ENCODE data around the gene KIF1B.

The KIF1B gene

GRCh38 chr1:10265027-10265426, 54.7 kb downstream of the KIF1B start:
- no peaks in the 10 kb centered on the region for H3K9me3 ChIP-seq (ENCODE audit: control extremely low read depth in 1 of 5, control insufficient read depth in 4 of 5, insufficient read depth in 2 of 5, low read depth in 1 of 5, low read length in 4 of 5)
- POLR2A ChIA-PET, result no interaction called here
- 100% methylated on average over 3 of the region's 4 CpGs for WGBS (ENCODE audit: insufficient coverage)
- no peaks in the 10 kb centered on the region for H3K27me3 ChIP-seq (replicated peaks in 2 of 5; ENCODE audit: control insufficient read depth in 4 of 5, insufficient read depth in 5 of 5, low read length in 4 of 5)
- H3K36me3 ChIP-seq (ENCODE audit: control insufficient read depth in 4 of 4, insufficient read depth in 4 of 4, low read length in 3 of 4), result peaks cover 3 to 11% (median 9%) of the 10 kb centered on the region in 4 experiments
- H3K4me3 ChIP-seq (ENCODE audit: control insufficient read depth in 1 of 7, extremely low read depth in 1 of 7, insufficient read depth in 4 of 7, low read depth in 2 of 7, low read length in 6 of 7), result no peak overlapping the region
- no peak for DNase-seq
- peaks cover 0 to 7% (median 2%) of the 10 kb centered on the region in 4 experiments for H3K4me1 ChIP-seq (ENCODE audit: control extremely low read depth in 1 of 4, control insufficient read depth in 4 of 4, insufficient read depth in 4 of 4, low read length in 3 of 4)
- H3K27ac ChIP-seq (ENCODE audit: insufficient read depth in 1 of 2, low read depth in 1 of 2, low read length in 2 of 2, poor library complexity in 1 of 2, severe bottlenecking in 2 of 2), result no peak overlapping the region
- CTCF ChIA-PET, result interaction anchor here (1.2 to 1.4 kb wide), 2 partner anchors 16 to 76 kb away, joined by 4 read pairs; no protein-coding TSS in a partner anchor

- Histone ChIP-seq H3K4me3 (ENCODE audit: control insufficient read depth in 1 of 7, extremely low read depth in 1 of 7, insufficient read depth in 4 of 7, low read depth in 2 of 7, low read length in 6 of 7) (no peak overlapping the region), H3K36me3 (ENCODE audit: control insufficient read depth in 4 of 4, insufficient read depth in 4 of 4, low read length in 3 of 4) (peaks cover 3 to 9% (median 9%) of the 10 kb centered on the region in 4 experiments), H3K27ac (ENCODE audit: insufficient read depth in 1 of 2, low read depth in 1 of 2, low read length in 2 of 2, poor library complexity in 1 of 2, severe bottlenecking in 2 of 2) (no peak overlapping the region), H3K4me1 (ENCODE audit: control extremely low read depth in 1 of 4, control insufficient read depth in 4 of 4, insufficient read depth in 4 of 4, low read length in 3 of 4) (peaks cover 0 to 7% (median 2%) of the 10 kb centered on the region in 4 experiments), H3K27me3 (replicated peaks in 2 of 5; ENCODE audit: control insufficient read depth in 4 of 5, insufficient read depth in 5 of 5, low read length in 4 of 5) (no peaks in the 10 kb centered on the region), H3K9me3 (ENCODE audit: control extremely low read depth in 1 of 5, control insufficient read depth in 4 of 5, insufficient read depth in 2 of 5, low read depth in 1 of 5, low read length in 4 of 5) (no peaks in the 10 kb centered on the region)
- 100% methylated on average over 2 of the region's 3 CpGs for WGBS (ENCODE audit: insufficient coverage)
- no peak for DNase-seq
- CTCF ChIA-PET, result interaction anchor here (1.4 kb wide), 1 partner anchor 75 kb away, joined by 4 read pairs; no protein-coding TSS in a partner anchor
- POLR2A ChIA-PET, result no interaction called here
These were observed 55.5 kb downstream of the KIF1B start for GRCh38 chr1:10265900-10266299.

GRCh38 chr1:10267319-10267718, 56.9 kb downstream of the KIF1B start:
- Histone ChIP-seq H3K27ac (ENCODE audit: insufficient read depth in 1 of 2, low read depth in 1 of 2, low read length in 2 of 2, poor library complexity in 1 of 2, severe bottlenecking in 2 of 2) (no peak overlapping the region), H3K4me1 (ENCODE audit: control extremely low read depth in 1 of 4, control insufficient read depth in 4 of 4, insufficient read depth in 4 of 4, low read length in 3 of 4) (peaks cover 0 to 7% (median 2%) of the 10 kb centered on the region in 4 experiments), H3K27me3 (replicated peaks in 2 of 5; ENCODE audit: control insufficient read depth in 4 of 5, insufficient read depth in 5 of 5, low read length in 4 of 5) (no peaks in the 10 kb centered on the region), H3K36me3 (ENCODE audit: control insufficient read depth in 4 of 4, insufficient read depth in 4 of 4, low read length in 3 of 4) (peaks cover under 1 to 6% (median 5%) of the 10 kb centered on the region in 4 experiments), H3K4me3 (ENCODE audit: control insufficient read depth in 1 of 7, extremely low read depth in 1 of 7, insufficient read depth in 4 of 7, low read depth in 2 of 7, low read length in 6 of 7) (no peak overlapping the region), H3K9me3 (ENCODE audit: control extremely low read depth in 1 of 5, control insufficient read depth in 4 of 5, insufficient read depth in 2 of 5, low read depth in 1 of 5, low read length in 4 of 5) (no peaks in the 10 kb centered on the region)
- CTCF ChIA-PET, result interaction anchor here (1.1 kb wide), 1 partner anchor 8 kb away, joined by 3 read pairs; no protein-coding TSS in a partner anchor
- no peak for DNase-seq
- 100% methylated on average over 2 of the region's 5 CpGs for WGBS (ENCODE audit: insufficient coverage)
- POLR2A ChIA-PET, result no interaction called here

GRCh38 chr1:10267921-10268320, 57.6 kb downstream of the KIF1B start:
- ChIA-PET POLR2A (no interaction called here), CTCF (interaction anchor here (0.7 to 2.1 kb wide), 3 partner anchors 9 to 139 kb away, joined by 3 to 5 read pairs (median 3); partner anchors contain the start of gene KIF1B)
- peaks cover 0 to 7% (median 2%) of the 10 kb centered on the region in 4 experiments for H3K4me1 ChIP-seq (ENCODE audit: control extremely low read depth in 1 of 4, control insufficient read depth in 4 of 4, insufficient read depth in 4 of 4, low read length in 3 of 4)
- H3K27me3 ChIP-seq (replicated peaks in 2 of 5; ENCODE audit: control insufficient read depth in 4 of 5, insufficient read depth in 5 of 5, low read length in 4 of 5), result no peaks in the 10 kb centered on the region
- 100% methylated on average over 1 of the region's 5 CpGs for WGBS (ENCODE audit: insufficient coverage)
- H3K36me3 ChIP-seq (ENCODE audit: control insufficient read depth in 4 of 4, insufficient read depth in 4 of 4, low read length in 3 of 4), result peaks cover 0 to 6% (median 5%) of the 10 kb centered on the region in 4 experiments
- H3K4me3 ChIP-seq (ENCODE audit: control insufficient read depth in 1 of 7, extremely low read depth in 1 of 7, insufficient read depth in 4 of 7, low read depth in 2 of 7, low read length in 6 of 7), result no peak overlapping the region
- H3K27ac ChIP-seq (ENCODE audit: insufficient read depth in 1 of 2, low read depth in 1 of 2, low read length in 2 of 2, poor library complexity in 1 of 2, severe bottlenecking in 2 of 2), result no peak overlapping the region
- no peaks in the 10 kb centered on the region for H3K9me3 ChIP-seq (ENCODE audit: control extremely low read depth in 1 of 5, control insufficient read depth in 4 of 5, insufficient read depth in 2 of 5, low read depth in 1 of 5, low read length in 4 of 5)
- DNase-seq, result no peak

GRCh38 chr1:10271090-10271489, 60.7 kb downstream of the KIF1B start:
- Histone ChIP-seq H3K4me1 (ENCODE audit: control extremely low read depth in 1 of 4, control insufficient read depth in 4 of 4, insufficient read depth in 4 of 4, low read length in 3 of 4) (no peaks in the 10 kb centered on the region), H3K36me3 (ENCODE audit: control insufficient read depth in 4 of 4, insufficient read depth in 4 of 4, low read length in 3 of 4) (peaks cover 0 to 9% (median 6%) of the 10 kb centered on the region in 4 experiments), H3K27me3 (replicated peaks in 2 of 5; ENCODE audit: control insufficient read depth in 4 of 5, insufficient read depth in 5 of 5, low read length in 4 of 5) (no peaks in the 10 kb centered on the region), H3K27ac (ENCODE audit: insufficient read depth in 1 of 2, low read depth in 1 of 2, low read length in 2 of 2, poor library complexity in 1 of 2, severe bottlenecking in 2 of 2) (no peak overlapping the region), H3K4me3 (ENCODE audit: control insufficient read depth in 1 of 7, extremely low read depth in 1 of 7, insufficient read depth in 4 of 7, low read depth in 2 of 7, low read length in 6 of 7) (no peak overlapping the region), H3K9me3 (ENCODE audit: control extremely low read depth in 1 of 5, control insufficient read depth in 4 of 5, insufficient read depth in 2 of 5, low read depth in 1 of 5, low read length in 4 of 5) (no peaks in the 10 kb centered on the region)
- POLR2A ChIA-PET, result no interaction called here
- WGBS (ENCODE audit: insufficient coverage), result no CpG with 5 or more reads among the region's 2 CpGs
- no peak for DNase-seq
- CTCF ChIA-PET, result interaction anchor here (1.3 kb wide), 1 partner anchor 61 kb away, joined by 4 read pairs; the partner anchor contains the start of gene KIF1B

- ChIA-PET CTCF (interaction anchor here (1.3 kb wide), 1 partner anchor 61 kb away, joined by 4 read pairs; the partner anchor contains the start of gene KIF1B), POLR2A (no interaction called here)
- no peaks in the 10 kb centered on the region for H3K27me3 ChIP-seq (replicated peaks in 2 of 5; ENCODE audit: control insufficient read depth in 4 of 5, insufficient read depth in 5 of 5, low read length in 4 of 5)
- no peak for DNase-seq
- H3K9me3 ChIP-seq (ENCODE audit: control extremely low read depth in 1 of 5, control insufficient read depth in 4 of 5, insufficient read depth in 2 of 5, low read depth in 1 of 5, low read length in 4 of 5), result no peaks in the 10 kb centered on the region
- 94% methylated on average over 2 of the region's 2 CpGs for WGBS (ENCODE audit: insufficient coverage)
- no peaks in the 10 kb centered on the region for H3K4me1 ChIP-seq (ENCODE audit: control extremely low read depth in 1 of 4, control insufficient read depth in 4 of 4, insufficient read depth in 4 of 4, low read length in 3 of 4)
- peaks cover 0 to 11% (median 8%) of the 10 kb centered on the region in 4 experiments for H3K36me3 ChIP-seq (ENCODE audit: control insufficient read depth in 4 of 4, insufficient read depth in 4 of 4, low read length in 3 of 4)
- H3K27ac ChIP-seq (ENCODE audit: insufficient read depth in 1 of 2, low read depth in 1 of 2, low read length in 2 of 2, poor library complexity in 1 of 2, severe bottlenecking in 2 of 2), result no peak overlapping the region
- H3K4me3 ChIP-seq (ENCODE audit: control insufficient read depth in 1 of 7, extremely low read depth in 1 of 7, insufficient read depth in 4 of 7, low read depth in 2 of 7, low read length in 6 of 7), result no peak overlapping the region
These were observed 61.5 kb downstream of the KIF1B start for GRCh38 chr1:10271869-10272268.

GRCh38 chr1:10272274-10272673, 61.9 kb downstream of the KIF1B start:
- DNase-seq, result no peak
- Histone ChIP-seq H3K27ac (ENCODE audit: insufficient read depth in 1 of 2, low read depth in 1 of 2, low read length in 2 of 2, poor library complexity in 1 of 2, severe bottlenecking in 2 of 2) (no peak overlapping the region), H3K4me1 (ENCODE audit: control extremely low read depth in 1 of 4, control insufficient read depth in 4 of 4, insufficient read depth in 4 of 4, low read length in 3 of 4) (no peaks in the 10 kb centered on the region), H3K9me3 (ENCODE audit: control extremely low read depth in 1 of 5, control insufficient read depth in 4 of 5, insufficient read depth in 2 of 5, low read depth in 1 of 5, low read length in 4 of 5) (no peaks in the 10 kb centered on the region), H3K36me3 (ENCODE audit: control insufficient read depth in 4 of 4, insufficient read depth in 4 of 4, low read length in 3 of 4) (peaks cover under 1 to 15% (median 10%) of the 10 kb centered on the region in 4 experiments), H3K27me3 (replicated peaks in 2 of 5; ENCODE audit: control insufficient read depth in 4 of 5, insufficient read depth in 5 of 5, low read length in 4 of 5) (no peaks in the 10 kb centered on the region), H3K4me3 (ENCODE audit: control insufficient read depth in 1 of 7, extremely low read depth in 1 of 7, insufficient read depth in 4 of 7, low read depth in 2 of 7, low read length in 6 of 7) (no peak overlapping the region)
- WGBS (ENCODE audit: insufficient coverage), result no CpG with 5 or more reads among the region's 1 CpG
- CTCF ChIA-PET, result no interaction called here
- POLR2A ChIA-PET, result no interaction called here
